Hepatocyte (in vitro differentiated cells): ENCODE data around the gene RAB26. TPM values are rescaled to one million over a fixed set of nuclear protein-coding genes. Genes with fewer than 3 reads are reported as not detected.
A peak's percentile ranks its signal among the peaks of the same experiment; 100 is the strongest.

Source experiments
- DNase-seq: peaks from one replicate; pipeline ENCODE4 v3.0.0-alpha.2; 2016; ENCODE audit warnings: low spot score
- H2AFZ ChIP-seq: fragments of 200-600 bp; sonication (generic); 2 replicates; pipeline ENCODE4 v1.6.0; 2016; ENCODE audit warnings: antibody characterized with exemption, mild to moderate bottlenecking
- H3K27ac ChIP-seq: fragments of 200-600 bp; sonication (generic); 2 replicates; pipeline ENCODE4 v1.5.1; 2016; ENCODE audit warnings: mild to moderate bottlenecking
- H3K27me3 ChIP-seq: fragments of 200-600 bp; sonication (generic); 2 replicates; pipeline ENCODE4 v1.6.1; 2016
- H3K36me3 ChIP-seq: fragments of 200-600 bp; sonication (generic); replicated peaks from 2 replicates; pipeline ENCODE4 v1.5.1; 2016; ENCODE audit warnings: low read depth; ENCODE audit not compliant: insufficient read depth
- H3K4me1 ChIP-seq: fragments of 200-600 bp; sonication (generic); 2 replicates; pipeline ENCODE4 v1.5.1; 2016; ENCODE audit warnings: mild to moderate bottlenecking, moderate library complexity; ENCODE audit not compliant: insufficient read depth
- H3K4me2 ChIP-seq: fragments of 200-600 bp; sonication (generic); 2 replicates; pipeline ENCODE4 v1.6.0; 2016
- H3K4me3 ChIP-seq: fragments of 200-600 bp; sonication (generic); 2 replicates; pipeline ENCODE4 v1.5.1; 2016; ENCODE audit warnings: mild to moderate bottlenecking
- H3K79me2 ChIP-seq: fragments of 200-600 bp; sonication (generic); 2 replicates; pipeline ENCODE4 v1.6.0; 2017; ENCODE audit warnings: mild to moderate bottlenecking
- H3K9me2 ChIP-seq: fragments of 200-600 bp; sonication (generic); replicated peaks from 2 replicates; pipeline ENCODE4 v1.6.0; 2017; ENCODE audit warnings: mild to moderate bottlenecking; ENCODE audit not compliant: insufficient read depth
- H3K9me3 ChIP-seq: fragments of 200-600 bp; sonication (generic); 2 replicates; pipeline ENCODE4 v1.5.1; 2016; ENCODE audit warnings: low read depth, mild to moderate bottlenecking
- H4K20me1 ChIP-seq: fragments of 200-600 bp; sonication (generic); 2 replicates; pipeline ENCODE4 v1.6.0; 2016; ENCODE audit warnings: mild to moderate bottlenecking; ENCODE audit not compliant: insufficient read depth, poor library complexity, severe bottlenecking
- EZH2 ChIP-seq: fragments of 200-600 bp; sonication (generic); IDR thresholded peaks from 2 replicates; pipeline ENCODE4 v1.6.1; 2016; ENCODE audit warnings: antibody characterized with exemption, mild to moderate bottlenecking, borderline replicate concordance
- EZH2phosphoT487 ChIP-seq: fragments of 200-600 bp; sonication (generic); IDR thresholded peaks from one replicate; pipeline ENCODE4 v1.6.1; 2018; ENCODE audit warnings: antibody characterized with exemption, mild to moderate bottlenecking, low read depth, moderate library complexity; ENCODE audit not compliant: unreplicated experiment, severe bottlenecking
- WGBS: methylation state at CpG from one replicate; pipeline ENCODE4 v1.1.6; 2016; ENCODE audit warnings: low lambda C conversion rate; ENCODE audit errors: missing lambda C conversion rate; 5-methylcytosine and 5-hydroxymethylcytosine counted together
- polyA plus RNA-seq: library from polyadenylated mRNA; unstranded; fragments of >200 nt; fragmentation: Nextera tagmentation; extraction: Ambion mirVana; gene quantifications from 2 replicates; pipeline ENCODE4 v1.2.1, GENCODE V29; 2016
- total RNA-seq: library from RNA; depleted of rRNA; stranded (reverse); fragments of >200 nt; gene quantifications from 2 replicates; pipeline ENCODE4 v1.2.3, GENCODE V29; 2014
- TF ChIP-seq, protein P1 (sequence below): fragments of 200-600 bp; sonication (generic); IDR thresholded peaks from 2 replicates; pipeline ENCODE4 v1.5.1; 2016; ENCODE audit warnings: antibody characterized with exemption, mild to moderate bottlenecking; ENCODE audit not compliant: poor library complexity

RAB26 gene
- total and polyA plus RNA-seq, 2 experiments from 2014 or later: 8.3 to 15.0 TPM

DNA sequence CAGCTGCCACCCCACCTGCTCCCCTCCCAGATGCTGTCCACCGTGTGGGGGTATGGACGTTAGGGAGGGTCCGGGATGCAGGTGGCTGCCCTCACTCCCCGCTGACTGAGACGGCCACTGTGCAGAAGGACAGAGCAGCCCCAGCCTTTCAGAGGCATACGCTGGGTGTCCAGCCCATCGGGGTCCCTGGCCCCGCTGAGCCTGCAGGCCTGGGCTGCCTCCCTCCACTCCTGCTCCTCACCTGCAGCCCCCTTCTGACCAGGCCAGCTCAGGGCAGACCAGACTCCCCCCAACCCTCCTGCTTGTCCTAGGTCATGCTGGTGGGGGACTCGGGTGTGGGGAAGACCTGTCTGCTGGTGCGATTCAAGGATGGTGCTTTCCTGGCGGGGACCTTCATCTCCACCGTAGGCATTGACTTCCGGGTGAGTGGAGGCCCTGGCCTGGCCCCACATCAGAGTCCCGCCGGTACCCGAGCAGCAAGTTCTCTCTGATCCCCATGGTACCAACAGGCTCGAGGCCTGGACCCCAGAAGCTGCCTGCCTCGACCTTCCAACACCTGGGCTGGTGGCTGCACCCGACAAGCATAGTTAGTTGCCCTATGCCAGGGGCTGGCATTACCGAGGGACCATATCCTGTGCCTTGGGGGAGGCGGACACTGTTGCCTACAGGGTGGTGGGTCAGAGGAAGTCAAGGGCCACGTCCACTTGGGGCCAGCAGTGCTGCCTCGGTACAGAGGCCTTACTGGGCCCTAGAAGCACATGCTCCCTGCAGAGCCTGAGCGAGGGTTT lies 1.4 kb downstream of the RAB26 start:
- DNase-seq: no peak
- Histone ChIP-seq H2AFZ (no peak overlapping the region), H3K9me2 (no peaks in the 10 kb centered on the region), H3K27ac (no peak overlapping the region), H3K9me3 (no peaks in the 10 kb centered on the region), H3K4me1 (peaks cover 59% of the 10 kb centered on the region), H4K20me1 (peaks cover 60% of the 10 kb centered on the region), H3K79me2 (peaks cover 43% of the 10 kb centered on the region), H3K4me3 (no peak overlapping the region), H3K36me3 (no peaks in the 10 kb centered on the region), H3K27me3 (no peaks in the 10 kb centered on the region), H3K4me2 (peak overlapping the region; percentile 93)
- TF ChIP-seq EZH2phosphoT487 (no peak), EZH2 (no peak)
- TF ChIP-seq, protein P1, sequence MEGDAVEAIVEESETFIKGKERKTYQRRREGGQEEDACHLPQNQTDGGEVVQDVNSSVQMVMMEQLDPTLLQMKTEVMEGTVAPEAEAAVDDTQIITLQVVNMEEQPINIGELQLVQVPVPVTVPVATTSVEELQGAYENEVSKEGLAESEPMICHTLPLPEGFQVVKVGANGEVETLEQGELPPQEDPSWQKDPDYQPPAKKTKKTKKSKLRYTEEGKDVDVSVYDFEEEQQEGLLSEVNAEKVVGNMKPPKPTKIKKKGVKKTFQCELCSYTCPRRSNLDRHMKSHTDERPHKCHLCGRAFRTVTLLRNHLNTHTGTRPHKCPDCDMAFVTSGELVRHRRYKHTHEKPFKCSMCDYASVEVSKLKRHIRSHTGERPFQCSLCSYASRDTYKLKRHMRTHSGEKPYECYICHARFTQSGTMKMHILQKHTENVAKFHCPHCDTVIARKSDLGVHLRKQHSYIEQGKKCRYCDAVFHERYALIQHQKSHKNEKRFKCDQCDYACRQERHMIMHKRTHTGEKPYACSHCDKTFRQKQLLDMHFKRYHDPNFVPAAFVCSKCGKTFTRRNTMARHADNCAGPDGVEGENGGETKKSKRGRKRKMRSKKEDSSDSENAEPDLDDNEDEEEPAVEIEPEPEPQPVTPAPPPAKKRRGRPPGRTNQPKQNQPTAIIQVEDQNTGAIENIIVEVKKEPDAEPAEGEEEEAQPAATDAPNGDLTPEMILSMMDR: no peak
- 33% methylated on average over 23 of the region's 24 CpGs for WGBS

DNA sequence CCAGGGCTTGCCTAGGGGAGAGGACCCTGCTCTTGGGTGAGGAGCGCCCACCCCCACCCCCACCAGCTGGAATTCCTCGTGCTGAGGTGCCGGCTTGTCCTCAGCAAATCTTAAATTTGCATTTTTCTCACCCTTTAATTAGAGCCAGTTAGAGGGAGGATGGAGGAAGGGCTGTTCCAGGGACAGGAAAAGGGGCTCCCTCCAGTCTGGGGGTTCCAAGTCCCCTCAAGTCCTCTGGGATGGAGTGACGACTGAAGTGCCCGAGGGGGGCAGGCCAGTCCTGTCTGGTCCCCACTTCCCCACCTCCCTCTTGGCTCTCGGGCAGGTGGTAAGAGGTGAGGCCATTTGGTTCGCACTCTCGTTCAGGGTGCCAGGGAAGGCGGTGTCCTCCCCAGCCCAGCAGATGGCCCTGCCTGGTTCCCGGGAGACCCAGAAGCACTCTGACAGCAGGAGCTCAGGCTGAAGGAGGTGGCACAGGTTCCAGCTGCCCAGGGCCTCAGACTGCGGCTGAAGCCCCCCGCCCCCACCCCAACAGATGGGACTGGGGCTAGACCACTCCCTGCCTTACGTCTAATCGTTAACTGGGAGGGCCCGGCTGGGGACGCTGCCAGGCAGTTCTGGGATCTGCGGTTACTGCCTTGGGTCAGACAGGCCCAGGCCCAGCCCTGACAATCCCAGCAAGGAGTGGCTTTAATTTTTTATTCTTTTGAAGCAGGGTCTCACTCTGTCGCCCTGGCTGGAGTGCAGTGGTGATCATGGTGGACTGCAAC lies 2.2 kb downstream of the RAB26 start:
- Histone ChIP-seq H2AFZ (no peak overlapping the region), H3K27me3 (no peaks in the 10 kb centered on the region), H3K4me1 (peaks cover 59% of the 10 kb centered on the region), H3K36me3 (no peaks in the 10 kb centered on the region), H3K4me3 (no peak overlapping the region), H3K79me2 (peaks cover 45% of the 10 kb centered on the region), H3K4me2 (peak overlapping the region; percentile 93), H3K27ac (no peak overlapping the region), H3K9me3 (no peaks in the 10 kb centered on the region), H3K9me2 (no peaks in the 10 kb centered on the region), H4K20me1 (peaks cover 63% of the 10 kb centered on the region)
- no peak for DNase-seq
- TF ChIP-seq EZH2phosphoT487 (no peak), EZH2 (no peak)
- TF ChIP-seq, protein P1: no peak
- 50% methylated on average over 18 of the region's 18 CpGs for WGBS

DNA sequence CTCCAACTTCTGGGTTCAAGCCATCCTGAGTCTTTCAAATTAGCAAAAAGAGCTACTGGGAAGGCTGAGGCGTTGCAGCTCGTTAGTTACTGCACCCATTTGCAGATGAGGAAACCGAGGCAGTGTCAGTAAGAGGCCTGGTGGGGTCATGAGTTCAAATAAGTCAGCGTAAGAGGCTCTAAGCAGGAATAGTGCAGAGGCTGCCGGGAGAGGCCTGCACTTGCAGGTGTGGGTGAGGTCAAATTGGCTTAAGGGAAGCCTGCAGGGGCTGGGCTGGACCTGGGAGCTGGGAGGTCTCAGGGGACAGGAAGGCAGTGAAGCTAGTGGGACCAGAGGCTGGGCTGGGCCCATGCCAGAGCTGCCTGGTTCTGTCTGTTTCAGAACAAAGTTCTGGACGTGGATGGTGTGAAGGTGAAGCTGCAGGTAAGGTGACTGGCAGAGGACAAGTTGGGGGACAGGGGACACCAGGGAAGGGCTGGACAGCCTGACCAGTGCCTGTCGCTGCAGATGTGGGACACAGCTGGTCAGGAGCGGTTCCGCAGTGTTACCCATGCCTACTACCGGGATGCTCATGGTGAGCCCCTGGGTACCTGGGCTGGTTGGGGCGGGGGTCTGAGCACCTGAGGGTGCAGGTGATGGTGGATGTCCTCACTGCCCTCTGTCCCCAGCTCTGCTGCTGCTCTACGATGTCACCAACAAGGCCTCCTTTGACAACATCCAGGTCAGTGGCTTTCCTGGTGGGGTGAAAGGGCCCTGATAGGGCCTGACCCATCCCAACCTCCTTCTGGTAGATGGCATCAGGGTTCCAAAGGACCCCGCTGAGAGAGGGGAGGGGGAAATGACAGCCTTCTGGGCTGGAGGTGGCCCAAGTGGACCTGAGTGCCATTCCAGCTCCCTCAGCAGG lies 3.0 kb downstream of the RAB26 start:
- 79% methylated on average over 13 of the region's 13 CpGs for WGBS
- no peak for TF ChIP-seq EZH2
- TF ChIP-seq EZH2phosphoT487: no peak
- TF ChIP-seq, protein P1: no peak
- Histone ChIP-seq H3K9me2 (no peaks in the 10 kb centered on the region), H3K9me3 (no peaks in the 10 kb centered on the region), H3K27me3 (no peaks in the 10 kb centered on the region), H3K4me2 (peak overlapping the region; percentile 93), H4K20me1 (peaks cover 63% of the 10 kb centered on the region), H2AFZ (no peak overlapping the region), H3K27ac (no peak overlapping the region), H3K36me3 (no peaks in the 10 kb centered on the region), H3K4me3 (no peak overlapping the region), H3K4me1 (peaks cover 59% of the 10 kb centered on the region), H3K79me2 (peaks cover 51% of the 10 kb centered on the region)
- DNase-seq: no peak
